ENCODE data around the gene XIRP1. TPM values are rescaled to one million over a fixed set of nuclear protein-coding genes. Genes with fewer than 3 reads are reported as not detected.

The XIRP1 gene
- total and polyA plus RNA-seq, 2 of the 13 experiments (the other 11 are each of a cell fraction or from before 2014, with no cell fraction given): not detected

DNA sequence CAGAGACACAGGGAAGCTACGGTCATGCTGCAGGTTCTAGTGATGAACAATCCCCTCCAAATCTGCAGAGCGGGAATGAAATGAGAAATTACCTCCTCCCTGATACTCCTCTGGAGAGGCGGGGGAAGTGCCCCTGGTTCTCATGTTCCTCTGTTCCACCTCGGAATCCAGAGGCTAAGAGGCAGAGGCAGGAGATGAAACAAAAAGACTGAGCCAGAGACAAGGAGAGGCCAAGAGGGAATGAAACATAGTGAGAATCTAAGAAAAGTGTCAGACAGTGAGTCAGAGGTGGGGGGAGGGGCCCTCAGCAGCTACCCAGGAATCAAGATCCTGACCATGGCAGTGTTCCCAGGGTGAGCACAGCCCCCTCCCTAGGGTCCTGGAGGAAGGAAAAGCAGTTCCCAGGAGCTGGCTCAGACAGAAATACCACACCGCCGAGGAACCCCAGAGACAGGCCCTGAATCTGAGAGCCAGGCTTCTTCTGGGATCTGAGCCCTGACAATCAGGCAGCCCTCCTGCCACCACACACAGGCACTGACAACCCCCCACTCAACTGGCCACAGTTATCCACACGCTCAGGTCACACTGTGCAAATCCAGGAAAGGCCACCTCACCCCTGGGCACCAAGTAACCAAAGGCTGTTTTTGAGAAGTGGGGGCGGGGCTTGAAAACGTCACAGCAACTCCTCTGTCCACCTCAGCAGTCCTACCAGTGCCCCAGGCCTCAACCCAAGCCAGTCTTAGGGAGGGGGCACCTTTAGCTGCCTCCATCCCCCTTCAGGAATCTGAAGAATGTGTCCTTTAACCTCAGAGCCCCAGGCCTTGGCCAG, 41.4 kb downstream of the XIRP1 start:
- 55% methylated on average over 9 of the region's 9 CpGs for WGBS (ENCODE audit: low lambda C conversion rate)
- peak overlapping the region; percentile 85 for H3K27ac ChIP-seq (ENCODE audit: extremely low read length, insufficient read depth, low read length)
- no peak overlapping the region for H2AFZ ChIP-seq (ENCODE audit: low read length)
- peaks cover 64% of the 10 kb centered on the region for H4K20me1 ChIP-seq (ENCODE audit: insufficient read depth, low read length)
- peak overlapping the region; percentile 95 for H3K4me2 ChIP-seq (ENCODE audit: low read depth, low read length)
- H3K4me1 ChIP-seq (ENCODE audit: insufficient read depth, low read length): peaks cover 78% of the 10 kb centered on the region
- no TSS peak for BruUV-seq (replicated peaks)
- H3K36me3 ChIP-seq (replicated peaks in 1 of 2; ENCODE audit: control insufficient read depth in 1 of 2, insufficient read depth in 2 of 2, low read length in 2 of 2): peaks cover 4 to 10% of the 10 kb centered on the region in 2 experiments; a peak in 4 of 5 replicates
- peaks cover 61% of the 10 kb centered on the region for H3K79me2 ChIP-seq (ENCODE audit: insufficient read depth, low read length)
- intact Hi-C loops (cut with micrococcal nuclease; ENCODE audit: unreplicated experiment) (no loop called here), in situ Hi-C loops (cut with HindIII; ENCODE audit: extremely low pct_ligation_motif_present, low pct_unique_long_range_greater_than_20kb) (no loop called here)
- TF ChIP-seq TEAD3 (CRISPR knock-in tag; optimal IDR thresholded peaks at IDR 0.05; ENCODE audit: borderline replicate concordance): peak; percentile 56
- TF ChIP-seq NR2F6 (IDR thresholded peaks at IDR 0.05): peak; percentile 43; the same call in 1 of the 2 replicates
- TF ChIP-seq NR2F6 (CRISPR knock-in tag; IDR thresholded peaks at IDR 0.05): no peak
- 0 out of 2 replicates have a peak, but pooled peaks have one; percentile 31 for TF ChIP-seq RBFOX2 (IDR thresholded peaks at IDR 0.05; ENCODE audit: low read depth, low read length)
- TF ChIP-seq YY1 (IDR thresholded peaks at IDR 0.05; ENCODE audit: insufficient read depth, insufficient replicate concordance, low read depth, low read length): no peak
- no peak for TF ChIP-seq ZFP36L1 (CRISPR knock-in tag; IDR thresholded peaks at IDR 0.05)
- no peak for TF ChIP-seq NR2C2 (CRISPR knock-in tag; IDR thresholded peaks at IDR 0.05; ENCODE audit: borderline replicate concordance)
- TF ChIP-seq, protein P1, sequence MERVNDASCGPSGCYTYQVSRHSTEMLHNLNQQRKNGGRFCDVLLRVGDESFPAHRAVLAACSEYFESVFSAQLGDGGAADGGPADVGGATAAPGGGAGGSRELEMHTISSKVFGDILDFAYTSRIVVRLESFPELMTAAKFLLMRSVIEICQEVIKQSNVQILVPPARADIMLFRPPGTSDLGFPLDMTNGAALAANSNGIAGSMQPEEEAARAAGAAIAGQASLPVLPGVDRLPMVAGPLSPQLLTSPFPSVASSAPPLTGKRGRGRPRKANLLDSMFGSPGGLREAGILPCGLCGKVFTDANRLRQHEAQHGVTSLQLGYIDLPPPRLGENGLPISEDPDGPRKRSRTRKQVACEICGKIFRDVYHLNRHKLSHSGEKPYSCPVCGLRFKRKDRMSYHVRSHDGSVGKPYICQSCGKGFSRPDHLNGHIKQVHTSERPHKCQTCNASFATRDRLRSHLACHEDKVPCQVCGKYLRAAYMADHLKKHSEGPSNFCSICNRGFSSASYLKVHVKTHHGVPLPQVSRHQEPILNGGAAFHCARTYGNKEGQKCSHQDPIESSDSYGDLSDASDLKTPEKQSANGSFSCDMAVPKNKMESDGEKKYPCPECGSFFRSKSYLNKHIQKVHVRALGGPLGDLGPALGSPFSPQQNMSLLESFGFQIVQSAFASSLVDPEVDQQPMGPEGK (CRISPR knock-in tag; IDR thresholded peaks at IDR 0.05): peak; percentile 68
- TF ChIP-seq FOSL2 (CRISPR knock-in tag; IDR thresholded peaks at IDR 0.05): peak; percentile 67
- TF ChIP-seq, protein P2, sequence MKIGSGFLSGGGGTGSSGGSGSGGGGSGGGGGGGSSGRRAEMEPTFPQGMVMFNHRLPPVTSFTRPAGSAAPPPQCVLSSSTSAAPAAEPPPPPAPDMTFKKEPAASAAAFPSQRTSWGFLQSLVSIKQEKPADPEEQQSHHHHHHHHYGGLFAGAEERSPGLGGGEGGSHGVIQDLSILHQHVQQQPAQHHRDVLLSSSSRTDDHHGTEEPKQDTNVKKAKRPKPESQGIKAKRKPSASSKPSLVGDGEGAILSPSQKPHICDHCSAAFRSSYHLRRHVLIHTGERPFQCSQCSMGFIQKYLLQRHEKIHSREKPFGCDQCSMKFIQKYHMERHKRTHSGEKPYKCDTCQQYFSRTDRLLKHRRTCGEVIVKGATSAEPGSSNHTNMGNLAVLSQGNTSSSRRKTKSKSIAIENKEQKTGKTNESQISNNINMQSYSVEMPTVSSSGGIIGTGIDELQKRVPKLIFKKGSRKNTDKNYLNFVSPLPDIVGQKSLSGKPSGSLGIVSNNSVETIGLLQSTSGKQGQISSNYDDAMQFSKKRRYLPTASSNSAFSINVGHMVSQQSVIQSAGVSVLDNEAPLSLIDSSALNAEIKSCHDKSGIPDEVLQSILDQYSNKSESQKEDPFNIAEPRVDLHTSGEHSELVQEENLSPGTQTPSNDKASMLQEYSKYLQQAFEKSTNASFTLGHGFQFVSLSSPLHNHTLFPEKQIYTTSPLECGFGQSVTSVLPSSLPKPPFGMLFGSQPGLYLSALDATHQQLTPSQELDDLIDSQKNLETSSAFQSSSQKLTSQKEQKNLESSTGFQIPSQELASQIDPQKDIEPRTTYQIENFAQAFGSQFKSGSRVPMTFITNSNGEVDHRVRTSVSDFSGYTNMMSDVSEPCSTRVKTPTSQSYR (CRISPR knock-in tag; IDR thresholded peaks at IDR 0.05; ENCODE audit: borderline replicate concordance): peak; percentile 38; the same call in 1 of the 2 replicates
- TF ChIP-seq AGO2 (optimal IDR thresholded peaks at IDR 0.05; ENCODE audit: low read depth, low read length): peak; percentile 53
- no peak for TF ChIP-seq ZNF557 (CRISPR knock-in tag; IDR thresholded peaks at IDR 0.05)
- H3K4me3 ChIP-seq (replicated peaks in 1 of 3; ENCODE audit: insufficient read depth in 1 of 3, low read depth in 2 of 3, low read length in 3 of 3): peak overlapping the region; percentile 64 to 85 (median 70); a peak in 5 of 6 replicates
- ChIA-PET CTCF (ENCODE audit: low intra/inter-chr PET ratio, low total read pairs) (no interaction called here), POLR2A (interaction anchor here (1.2 kb wide), 1 partner anchor 27 kb away, joined by 4 read pairs; no protein-coding TSS in a partner anchor)
- H3K9me3 ChIP-seq (ENCODE audit: low read length): no peaks in the 10 kb centered on the region
- no peak for FAIRE-seq
- peak; percentile 33 for DNase-seq (ENCODE audit: low spot score)
- peak overlapping the region; percentile 98; the same call in 1 of the 2 replicates for H3K9ac ChIP-seq (ENCODE audit: insufficient read depth, low read depth, low read length)
- ATAC-seq: no peak
- no peaks in the 10 kb centered on the region; a peak in 1 of 5 replicates for H3K27me3 ChIP-seq (ENCODE audit: control insufficient read depth in 1 of 2, insufficient read depth in 2 of 2, low read length in 2 of 2)
